ENCODE measurements around the gene LAMP1.

LAMP1 gene

DNA sequence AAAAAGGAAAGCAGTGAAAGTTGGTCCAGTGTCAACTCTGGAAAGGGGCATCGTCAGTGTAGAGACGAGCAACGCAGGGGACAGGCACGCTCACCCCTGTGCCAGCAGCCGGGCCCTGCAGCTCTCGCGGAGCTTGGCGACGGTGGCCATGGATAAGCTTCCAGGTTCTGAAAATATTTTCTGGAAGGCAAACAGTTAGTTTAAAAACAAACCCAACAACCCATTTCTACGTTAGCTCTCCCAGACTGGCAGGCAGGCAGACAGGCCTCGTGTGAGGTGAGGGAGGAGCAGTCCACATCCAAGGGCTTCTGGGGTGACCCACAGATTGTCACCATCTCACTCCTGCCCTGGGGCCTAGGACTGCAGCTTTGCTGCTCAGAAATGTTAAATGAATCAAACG is 27.4 kb downstream of the LAMP1 start:
- H3K36me3 ChIP-seq (ENCODE audit: control insufficient read depth in 1 of 2, insufficient read depth in 2 of 2, low read length in 2 of 2): peaks cover 32 to 68% of the 10 kb centered on the region in 2 donors
- H3K4me1 ChIP-seq (ENCODE audit: control insufficient read depth in 1 of 2, insufficient read depth in 2 of 2, low read length in 2 of 2): no peaks in the 10 kb centered on the region
- H3K9me3 ChIP-seq (ENCODE audit: control insufficient read depth in 1 of 2, low read length in 2 of 2): no peaks in the 10 kb centered on the region
- no peak overlapping the region for H3K9ac ChIP-seq (ENCODE audit: low read depth in 1 of 2, low read length in 2 of 2)
- H3K27me3 ChIP-seq (ENCODE audit: control insufficient read depth in 1 of 2, insufficient read depth in 2 of 2, low read length in 2 of 2): no peaks in the 10 kb centered on the region
- no peak overlapping the region for H3K4me3 ChIP-seq (ENCODE audit: low read depth in 1 of 2, low read length in 2 of 2)
- no peak overlapping the region for H3K27ac ChIP-seq (ENCODE audit: low read depth, low read length)

DNA sequence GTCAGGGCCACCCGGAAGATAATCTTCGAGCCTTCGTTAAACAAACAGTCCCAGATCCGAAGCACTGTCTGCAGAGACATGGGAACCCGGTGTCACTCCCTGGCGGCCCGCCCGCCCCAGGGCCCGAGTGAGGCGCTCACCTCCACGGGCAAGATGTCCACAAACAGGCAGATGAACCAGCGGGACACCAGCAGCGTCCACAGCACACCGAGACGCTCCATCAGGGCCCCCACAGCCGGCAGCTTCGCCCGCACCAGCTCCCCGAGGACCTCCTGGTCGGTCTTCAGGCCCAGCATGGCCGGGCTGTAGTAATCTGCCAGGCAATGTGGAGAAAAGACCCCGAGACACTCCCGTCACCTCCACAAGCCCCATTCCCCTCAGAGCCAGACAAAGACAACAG is 28.7 kb downstream of the LAMP1 start:
- H3K27me3 ChIP-seq (ENCODE audit: control insufficient read depth in 1 of 2, insufficient read depth in 2 of 2, low read length in 2 of 2): no peaks in the 10 kb centered on the region
- no peaks in the 10 kb centered on the region for H3K9me3 ChIP-seq (ENCODE audit: control insufficient read depth in 1 of 2, low read length in 2 of 2)
- peaks cover 24 to 55% of the 10 kb centered on the region in 2 donors for H3K36me3 ChIP-seq (ENCODE audit: control insufficient read depth in 1 of 2, insufficient read depth in 2 of 2, low read length in 2 of 2)
- H3K4me3 ChIP-seq (ENCODE audit: low read depth in 1 of 2, low read length in 2 of 2): no peak overlapping the region
- H3K4me1 ChIP-seq (ENCODE audit: control insufficient read depth in 1 of 2, insufficient read depth in 2 of 2, low read length in 2 of 2): no peaks in the 10 kb centered on the region
- H3K9ac ChIP-seq (ENCODE audit: low read depth in 1 of 2, low read length in 2 of 2): no peak overlapping the region
- no peak overlapping the region for H3K27ac ChIP-seq (ENCODE audit: low read depth, low read length)

DNA sequence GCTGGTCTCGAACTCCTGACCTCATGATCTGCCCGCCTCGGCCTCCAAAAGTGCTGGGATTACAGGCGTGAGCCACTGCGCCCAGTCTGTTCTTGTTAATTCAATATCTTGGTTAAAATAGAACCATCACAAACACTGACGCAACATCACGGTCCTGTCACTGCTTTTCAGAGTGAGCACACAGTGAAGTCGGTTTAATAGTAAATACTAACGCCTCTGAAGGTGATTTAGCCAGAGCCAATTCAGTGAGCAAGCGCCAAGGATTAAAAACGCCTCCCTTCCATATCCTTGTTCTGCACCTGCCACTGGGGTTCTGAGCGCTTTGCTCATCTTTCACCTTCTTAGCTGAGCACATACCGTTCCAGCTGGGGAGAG is 30.3 kb downstream of the LAMP1 start:
- H3K4me3 ChIP-seq (ENCODE audit: low read depth in 1 of 2, low read length in 2 of 2): no peak overlapping the region
- H3K36me3 ChIP-seq (ENCODE audit: control insufficient read depth in 1 of 2, insufficient read depth in 2 of 2, low read length in 2 of 2): peaks cover 13 to 46% of the 10 kb centered on the region in 2 donors
- no peak overlapping the region for H3K9ac ChIP-seq (ENCODE audit: low read depth in 1 of 2, low read length in 2 of 2)
- H3K9me3 ChIP-seq (ENCODE audit: control insufficient read depth in 1 of 2, low read length in 2 of 2): no peaks in the 10 kb centered on the region
- H3K27me3 ChIP-seq (ENCODE audit: control insufficient read depth in 1 of 2, insufficient read depth in 2 of 2, low read length in 2 of 2): no peaks in the 10 kb centered on the region
- no peak overlapping the region for H3K27ac ChIP-seq (ENCODE audit: low read depth, low read length)
- no peaks in the 10 kb centered on the region for H3K4me1 ChIP-seq (ENCODE audit: control insufficient read depth in 1 of 2, insufficient read depth in 2 of 2, low read length in 2 of 2)

DNA sequence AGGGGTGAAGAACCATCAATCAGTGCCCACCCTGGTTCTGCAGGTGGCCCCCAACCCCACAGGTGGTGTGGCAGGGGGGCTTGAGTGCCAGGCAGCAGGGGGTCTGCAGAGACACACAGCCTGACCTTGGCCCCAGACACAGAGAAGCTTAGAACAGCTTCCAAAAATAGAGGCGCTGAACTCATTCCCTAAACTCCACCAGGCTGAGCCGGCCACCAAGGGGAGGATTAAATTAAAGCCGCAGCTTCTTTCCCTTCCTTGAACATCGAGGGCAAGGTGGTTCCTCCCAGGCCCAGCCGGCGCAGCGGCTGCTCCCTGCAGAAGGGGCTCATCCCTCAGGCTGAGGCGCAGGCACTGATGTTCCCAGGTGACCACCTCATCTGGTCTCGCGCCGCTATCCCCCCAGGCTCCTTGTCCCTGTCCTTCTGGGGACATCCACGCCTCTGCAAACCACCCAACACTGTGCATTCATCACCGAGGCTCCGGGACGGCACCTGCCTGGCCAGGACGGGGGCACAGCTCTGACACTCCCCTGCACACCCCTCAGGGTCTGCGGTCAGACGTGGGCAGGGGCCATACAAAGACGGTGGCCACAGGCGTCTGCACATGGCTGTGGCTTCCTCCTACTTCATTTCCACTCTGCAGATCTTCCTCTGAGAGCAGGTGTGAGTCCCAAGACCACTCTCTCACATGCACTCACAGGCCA is 30.9 kb downstream of the LAMP1 start:
- no peak overlapping the region for H3K4me3 ChIP-seq (ENCODE audit: low read depth in 1 of 2, low read length in 2 of 2)
- H3K9ac ChIP-seq (ENCODE audit: low read depth in 1 of 2, low read length in 2 of 2): no peak overlapping the region
- H3K36me3 ChIP-seq (ENCODE audit: control insufficient read depth in 1 of 2, insufficient read depth in 2 of 2, low read length in 2 of 2): peaks cover 13 to 43% of the 10 kb centered on the region in 2 donors
- H3K27ac ChIP-seq (ENCODE audit: low read depth, low read length): no peak overlapping the region
- no peaks in the 10 kb centered on the region for H3K4me1 ChIP-seq (ENCODE audit: control insufficient read depth in 1 of 2, insufficient read depth in 2 of 2, low read length in 2 of 2)
- no peaks in the 10 kb centered on the region for H3K27me3 ChIP-seq (ENCODE audit: control insufficient read depth in 1 of 2, insufficient read depth in 2 of 2, low read length in 2 of 2)
- no peaks in the 10 kb centered on the region for H3K9me3 ChIP-seq (ENCODE audit: control insufficient read depth in 1 of 2, low read length in 2 of 2)

DNA sequence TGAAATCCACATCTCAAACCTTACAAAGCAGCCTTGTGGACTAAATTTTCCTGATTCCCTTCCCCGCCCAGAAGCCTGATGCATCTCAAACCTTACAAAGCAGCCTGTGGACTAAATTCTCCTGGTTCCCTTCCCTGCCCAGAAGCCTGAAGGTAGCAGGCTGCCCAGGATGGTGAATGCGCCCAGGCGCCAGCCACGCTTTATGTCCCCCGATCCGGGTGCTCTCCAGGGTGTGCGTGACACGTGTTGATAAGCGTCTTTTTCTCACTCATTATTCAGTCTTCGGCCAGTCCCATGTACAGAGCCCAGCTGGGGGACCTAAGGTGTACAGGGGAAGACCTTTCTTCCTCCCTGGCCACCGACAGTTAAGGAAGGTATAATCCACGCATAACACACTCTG is 31.8 kb downstream of the LAMP1 start:
- Histone ChIP-seq H3K27ac (ENCODE audit: low read depth, low read length) (no peak overlapping the region), H3K36me3 (ENCODE audit: control insufficient read depth in 1 of 2, insufficient read depth in 2 of 2, low read length in 2 of 2) (peaks cover 6 to 34% of the 10 kb centered on the region in 2 donors)

DNA sequence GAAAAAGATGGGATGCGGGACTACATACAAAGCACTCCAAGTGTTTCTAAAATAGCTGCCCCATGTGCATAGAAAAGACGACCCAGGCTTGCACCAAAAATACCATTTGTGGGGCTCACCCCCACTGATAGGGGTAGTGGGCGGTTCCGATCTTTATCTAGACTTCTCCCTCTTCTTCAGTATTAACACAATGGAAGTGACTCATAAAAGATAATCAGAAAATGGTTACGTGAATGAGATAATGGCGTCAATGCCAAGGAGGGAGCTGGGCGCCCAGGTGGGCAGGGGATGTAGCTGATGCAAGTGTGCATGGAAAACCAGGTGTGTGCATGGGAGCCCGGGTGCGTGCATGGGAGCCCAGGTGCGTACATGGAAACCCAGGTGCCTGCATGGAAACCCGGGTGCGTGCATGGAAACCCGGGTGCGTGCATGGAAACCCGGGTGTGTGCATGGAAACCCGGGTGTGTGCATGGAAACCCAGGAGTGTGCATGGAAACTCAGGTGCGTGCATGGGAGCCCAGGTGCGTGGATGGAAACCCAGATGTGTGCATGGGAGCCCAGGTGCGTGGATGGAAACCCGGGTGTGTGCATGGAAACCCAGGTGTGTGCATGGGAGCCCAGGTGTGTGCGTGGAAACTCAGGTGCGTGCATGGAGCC is 32.7 kb downstream of the LAMP1 start:
- H3K9ac ChIP-seq (ENCODE audit: low read depth in 1 of 2, low read length in 2 of 2): no peak overlapping the region
- no peaks in the 10 kb centered on the region for H3K4me1 ChIP-seq (ENCODE audit: control insufficient read depth in 1 of 2, insufficient read depth in 2 of 2, low read length in 2 of 2)
- no peak overlapping the region for H3K27ac ChIP-seq (ENCODE audit: low read depth, low read length)
- H3K9me3 ChIP-seq (ENCODE audit: control insufficient read depth in 1 of 2, low read length in 2 of 2): no peaks in the 10 kb centered on the region
- no peak overlapping the region for H3K4me3 ChIP-seq (ENCODE audit: low read depth in 1 of 2, low read length in 2 of 2)
- peaks cover 4 to 25% of the 10 kb centered on the region in 2 donors for H3K36me3 ChIP-seq (ENCODE audit: control insufficient read depth in 1 of 2, insufficient read depth in 2 of 2, low read length in 2 of 2)
- no peaks in the 10 kb centered on the region for H3K27me3 ChIP-seq (ENCODE audit: control insufficient read depth in 1 of 2, insufficient read depth in 2 of 2, low read length in 2 of 2)

More for the DNA sequence above, 31.8 kb downstream of the LAMP1 start:
- H3K9ac ChIP-seq (ENCODE audit: low read depth in 1 of 2, low read length in 2 of 2): no peak overlapping the region
- H3K27me3 ChIP-seq (ENCODE audit: control insufficient read depth in 1 of 2, insufficient read depth in 2 of 2, low read length in 2 of 2): no peaks in the 10 kb centered on the region
- H3K4me1 ChIP-seq (ENCODE audit: control insufficient read depth in 1 of 2, insufficient read depth in 2 of 2, low read length in 2 of 2): no peaks in the 10 kb centered on the region
- no peaks in the 10 kb centered on the region for H3K9me3 ChIP-seq (ENCODE audit: control insufficient read depth in 1 of 2, low read length in 2 of 2)
- no peak overlapping the region for H3K4me3 ChIP-seq (ENCODE audit: low read depth in 1 of 2, low read length in 2 of 2)

DNA sequence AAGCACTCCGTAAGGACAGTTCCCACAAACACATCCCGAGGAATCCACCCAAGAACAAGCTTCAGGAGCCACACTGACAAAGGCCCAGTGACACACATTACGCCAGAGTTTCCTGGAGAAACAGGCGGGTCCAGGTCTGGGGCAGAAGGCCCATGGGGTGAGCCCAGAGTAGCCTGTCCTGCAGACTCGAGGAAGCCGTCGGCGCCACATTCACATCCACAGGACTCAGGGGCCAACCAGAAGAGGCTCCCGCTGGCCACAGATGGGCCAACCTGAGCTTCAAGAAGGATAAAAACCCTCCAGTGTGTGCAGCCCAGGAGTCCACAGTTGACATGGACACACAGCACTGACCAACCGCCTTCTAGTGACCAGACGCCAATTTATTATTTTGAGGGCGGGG is 35.6 kb downstream of the LAMP1 start:
- no peak overlapping the region for H3K9ac ChIP-seq (ENCODE audit: low read depth in 1 of 2, low read length in 2 of 2)
- H3K36me3 ChIP-seq (ENCODE audit: control insufficient read depth in 1 of 2, insufficient read depth in 2 of 2, low read length in 2 of 2): peaks cover 5 to 15% of the 10 kb centered on the region in 2 donors
- no peaks in the 10 kb centered on the region for H3K9me3 ChIP-seq (ENCODE audit: control insufficient read depth in 1 of 2, low read length in 2 of 2)
- no peaks in the 10 kb centered on the region for H3K27me3 ChIP-seq (ENCODE audit: control insufficient read depth in 1 of 2, insufficient read depth in 2 of 2, low read length in 2 of 2)
- no peak overlapping the region for H3K27ac ChIP-seq (ENCODE audit: low read depth, low read length)
- no peak overlapping the region for H3K4me3 ChIP-seq (ENCODE audit: low read depth in 1 of 2, low read length in 2 of 2)
- no peaks in the 10 kb centered on the region for H3K4me1 ChIP-seq (ENCODE audit: control insufficient read depth in 1 of 2, insufficient read depth in 2 of 2, low read length in 2 of 2)

DNA sequence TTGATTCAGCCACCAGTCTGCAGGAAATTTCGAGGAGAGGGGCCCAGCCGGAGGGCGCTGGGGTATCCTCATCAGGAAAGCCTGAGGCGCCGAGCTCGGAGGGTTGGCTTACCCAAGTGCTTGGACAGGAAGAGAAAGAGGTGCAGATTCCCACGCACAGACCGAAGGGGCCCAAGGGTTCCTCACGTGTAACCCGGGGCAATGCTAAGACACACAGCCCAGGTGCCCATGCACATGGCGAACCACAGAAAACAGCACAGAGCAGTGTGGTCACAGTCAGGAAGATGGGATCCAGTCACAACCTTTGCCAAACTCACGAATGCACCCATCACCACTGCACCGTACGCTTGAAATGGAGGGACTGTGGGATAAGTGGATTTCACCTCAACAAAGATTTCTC is 36.0 kb downstream of the LAMP1 start:
- H3K9me3 ChIP-seq (ENCODE audit: control insufficient read depth in 1 of 2, low read length in 2 of 2): no peaks in the 10 kb centered on the region
- no peak overlapping the region for H3K9ac ChIP-seq (ENCODE audit: low read depth in 1 of 2, low read length in 2 of 2)
- H3K4me3 ChIP-seq (ENCODE audit: low read depth in 1 of 2, low read length in 2 of 2): no peak overlapping the region
- no peak overlapping the region for H3K27ac ChIP-seq (ENCODE audit: low read depth, low read length)
- no peaks in the 10 kb centered on the region for H3K27me3 ChIP-seq (ENCODE audit: control insufficient read depth in 1 of 2, insufficient read depth in 2 of 2, low read length in 2 of 2)
- no peaks in the 10 kb centered on the region for H3K4me1 ChIP-seq (ENCODE audit: control insufficient read depth in 1 of 2, insufficient read depth in 2 of 2, low read length in 2 of 2)
- H3K36me3 ChIP-seq (ENCODE audit: control insufficient read depth in 1 of 2, insufficient read depth in 2 of 2, low read length in 2 of 2): peaks cover 5 to 14% of the 10 kb centered on the region in 2 donors

DNA sequence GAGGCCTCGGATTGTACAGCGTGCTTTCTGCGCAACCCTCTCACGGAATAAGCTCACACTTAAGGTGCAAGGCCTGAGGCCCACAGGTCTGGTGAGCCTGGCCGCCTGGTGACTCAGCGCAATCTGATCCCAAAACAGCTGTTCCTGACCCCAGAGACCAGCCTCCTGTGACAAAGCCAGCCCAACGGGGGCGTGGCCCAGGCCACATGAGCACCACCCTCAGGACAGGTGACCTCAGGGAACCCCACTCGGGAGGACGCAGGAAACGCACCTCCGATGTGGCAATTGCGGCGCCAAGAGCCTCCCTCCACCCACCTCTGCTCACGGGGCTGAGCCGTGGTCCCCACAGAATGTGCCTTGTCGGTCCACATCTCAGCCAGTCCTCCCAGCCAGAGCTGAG is 40.5 kb downstream of the LAMP1 start:
- H3K27me3 ChIP-seq (ENCODE audit: control insufficient read depth in 1 of 2, insufficient read depth in 2 of 2, low read length in 2 of 2): no peaks in the 10 kb centered on the region
- H3K4me3 ChIP-seq (ENCODE audit: low read depth in 1 of 2, low read length in 2 of 2): no peak overlapping the region
- no peaks in the 10 kb centered on the region for H3K9me3 ChIP-seq (ENCODE audit: control insufficient read depth in 1 of 2, low read length in 2 of 2)

DNA sequence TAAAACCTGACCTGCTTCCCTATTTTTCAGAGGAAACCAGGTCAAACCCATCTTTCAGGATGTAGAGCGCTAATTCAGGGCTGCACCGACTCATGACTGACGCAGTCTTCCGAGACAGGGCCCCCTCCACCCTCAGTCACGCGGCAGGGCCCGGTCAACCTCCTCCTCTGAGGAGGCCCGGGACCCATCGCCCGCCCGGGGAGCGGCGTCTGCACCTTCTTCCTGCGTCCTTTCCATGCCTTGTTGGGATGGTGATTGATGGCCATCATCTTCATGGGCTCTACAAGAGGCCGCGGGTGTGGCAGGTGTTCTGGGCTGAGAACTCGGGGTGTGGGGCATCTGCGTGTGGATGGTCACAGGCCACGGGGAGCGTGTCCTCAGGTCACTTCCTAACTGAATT is 40.9 kb downstream of the LAMP1 start:
- Histone ChIP-seq H3K27me3 (ENCODE audit: control insufficient read depth in 1 of 2, insufficient read depth in 2 of 2, low read length in 2 of 2) (no peaks in the 10 kb centered on the region), H3K4me1 (ENCODE audit: control insufficient read depth in 1 of 2, insufficient read depth in 2 of 2, low read length in 2 of 2) (no peaks in the 10 kb centered on the region), H3K27ac (ENCODE audit: low read depth, low read length) (no peak overlapping the region), H3K9ac (ENCODE audit: low read depth in 1 of 2, low read length in 2 of 2) (no peak overlapping the region), H3K4me3 (ENCODE audit: low read depth in 1 of 2, low read length in 2 of 2) (no peak overlapping the region), H3K9me3 (ENCODE audit: control insufficient read depth in 1 of 2, low read length in 2 of 2) (no peaks in the 10 kb centered on the region), H3K36me3 (ENCODE audit: control insufficient read depth in 1 of 2, insufficient read depth in 2 of 2, low read length in 2 of 2) (peaks cover 3 to 19% of the 10 kb centered on the region in 2 donors)

More for the DNA sequence above, 40.5 kb downstream of the LAMP1 start:
- H3K9ac ChIP-seq (ENCODE audit: low read depth in 1 of 2, low read length in 2 of 2): no peak overlapping the region
- peaks cover 3 to 14% of the 10 kb centered on the region in 2 donors for H3K36me3 ChIP-seq (ENCODE audit: control insufficient read depth in 1 of 2, insufficient read depth in 2 of 2, low read length in 2 of 2)
- no peak overlapping the region for H3K27ac ChIP-seq (ENCODE audit: low read depth, low read length)
- H3K4me1 ChIP-seq (ENCODE audit: control insufficient read depth in 1 of 2, insufficient read depth in 2 of 2, low read length in 2 of 2): no peaks in the 10 kb centered on the region

Data from duodenal mucosa (tissue), 2 donors.